NT2/D1 (cell line): ENCODE data around the gene ANKRD60.

Experiments
- SUZ12 ChIP-seq: IDR thresholded peaks from 2 replicates; pipeline ENCODE4 v1.6.1; 2011; ENCODE audit not compliant: insufficient read length, insufficient read depth; ENCODE audit errors: extremely low read depth
- YY1 ChIP-seq: IDR thresholded peaks from 2 replicates; pipeline ENCODE4 v1.6.1; 2011; ENCODE audit not compliant: insufficient read length, insufficient read depth

GRCh38 chr20:58196402-58197184 is 31.9 kb downstream of the ANKRD60 start:
- no peak for TF ChIP-seq YY1
- TF ChIP-seq SUZ12 = no peak
